Endothelial cell of hepatic sinusoid (primary cell): ENCODE data around the gene BBIP1.

Source experiments
- in situ Hi-C: cut with HindIII; loops from 2 replicates; pipeline ENCODE4 v1.10.0; 2017; ENCODE audit warnings: low sequenced_read_pairs

Gene BBIP1, protein sequence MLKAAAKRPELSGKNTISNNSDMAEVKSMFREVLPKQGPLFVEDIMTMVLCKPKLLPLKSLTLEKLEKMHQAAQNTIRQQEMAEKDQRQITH

DNA sequence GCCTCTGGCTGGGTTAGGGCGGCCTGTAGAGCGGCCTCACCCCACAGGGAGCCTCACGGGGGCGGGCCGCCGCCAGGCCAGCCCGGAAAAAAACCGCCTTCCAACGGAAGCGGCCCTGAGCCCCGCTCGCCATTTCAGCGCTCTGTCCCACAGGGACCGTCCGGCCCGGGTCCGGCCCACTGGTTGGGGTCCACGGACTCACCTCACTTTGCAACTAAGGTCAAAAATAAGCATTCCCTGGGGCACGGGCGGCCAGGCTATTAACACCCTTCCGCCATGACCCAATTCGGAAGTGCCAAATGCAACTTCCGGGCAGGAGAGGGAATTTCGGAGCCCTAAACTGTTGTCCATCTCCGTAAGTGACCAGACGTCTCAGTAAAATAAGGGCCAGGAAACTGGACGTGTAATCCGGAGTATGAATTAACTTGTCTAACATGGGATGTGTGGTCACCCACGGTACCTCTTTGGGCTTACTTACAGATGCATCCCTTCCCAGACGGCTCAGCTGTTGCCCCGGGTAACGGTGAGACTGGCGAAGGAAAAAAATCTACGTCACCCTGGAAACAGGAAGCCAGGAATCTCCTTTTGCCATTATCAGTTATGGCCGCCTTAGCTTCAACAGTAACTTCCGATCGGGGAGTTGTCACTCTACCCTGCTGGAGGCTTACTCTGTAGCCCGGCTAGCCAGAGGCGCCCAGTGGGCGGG, at the start of gene BBIP1:
Gene BBIP1, minus strand, starts transcription at position 538 of the 706 bp plus-strand sequence. CDS start 1,023 bp downstream, outside the sequence.
- in situ Hi-C loops: no loop called here

DNA sequence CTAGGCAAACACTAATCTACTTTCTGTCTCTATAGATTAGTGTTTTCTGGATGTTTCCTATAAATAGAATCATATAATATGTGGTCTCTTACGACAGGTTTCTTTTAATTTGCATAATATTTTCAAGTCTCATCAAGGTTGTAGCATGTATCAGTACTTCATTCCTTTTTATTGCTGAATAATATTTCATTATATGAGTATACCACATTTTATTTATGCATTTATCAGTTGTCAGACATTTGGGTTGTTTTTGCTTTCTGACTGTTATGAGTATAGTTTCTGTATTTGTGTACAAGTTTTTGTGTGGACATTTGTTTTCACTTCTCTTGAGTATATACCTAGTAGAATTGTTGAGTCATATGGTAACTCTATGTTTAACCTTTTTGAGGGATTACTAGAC, 48.7 kb upstream of the BBIP1 start:
- in situ Hi-C loops: no loop called here

- in situ Hi-C loops: no loop called here
Measured at GRCh38 chr10:110967009-110967630, 48.1 kb upstream of the BBIP1 start.

DNA sequence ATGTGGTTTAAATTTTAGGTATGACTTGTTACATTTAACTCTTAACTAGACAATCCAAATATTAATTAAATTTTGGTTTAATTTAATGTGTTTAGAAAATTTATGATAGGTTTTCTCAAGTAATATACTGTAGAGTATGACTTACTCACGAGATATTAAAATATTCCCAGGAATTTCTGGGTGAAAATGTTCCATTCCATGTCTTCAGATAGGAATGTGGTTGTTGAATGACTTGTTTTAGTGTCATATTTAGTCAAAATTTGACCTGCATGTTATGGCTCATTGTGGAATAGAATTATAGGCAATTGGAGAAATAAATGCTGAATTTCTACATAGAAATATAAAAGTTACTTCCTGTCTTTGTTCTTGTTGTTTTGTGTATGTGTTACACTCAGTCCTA, 47.2 kb upstream of the BBIP1 start:
- in situ Hi-C loops: no loop called here

- in situ Hi-C loops: no loop called here
Measured at GRCh38 chr10:110965216-110965615, 46.2 kb upstream of the BBIP1 start.

DNA sequence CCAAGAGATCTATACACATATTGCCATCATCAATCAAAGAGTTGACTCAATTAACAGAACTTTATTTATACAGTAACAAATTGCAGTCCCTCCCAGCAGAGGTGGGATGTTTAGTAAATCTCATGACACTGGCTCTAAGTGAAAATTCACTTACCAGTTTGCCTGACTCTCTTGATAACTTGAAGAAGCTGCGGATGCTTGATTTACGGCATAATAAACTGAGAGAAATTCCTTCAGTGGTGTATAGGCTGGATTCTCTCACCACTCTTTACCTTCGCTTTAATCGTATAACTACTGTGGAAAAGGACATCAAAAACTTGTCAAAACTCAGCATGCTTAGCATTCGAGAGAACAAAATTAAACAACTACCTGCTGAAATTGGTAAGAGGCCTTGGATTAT, 45.7 kb upstream of the BBIP1 start:
- in situ Hi-C loops: no loop called here

DNA sequence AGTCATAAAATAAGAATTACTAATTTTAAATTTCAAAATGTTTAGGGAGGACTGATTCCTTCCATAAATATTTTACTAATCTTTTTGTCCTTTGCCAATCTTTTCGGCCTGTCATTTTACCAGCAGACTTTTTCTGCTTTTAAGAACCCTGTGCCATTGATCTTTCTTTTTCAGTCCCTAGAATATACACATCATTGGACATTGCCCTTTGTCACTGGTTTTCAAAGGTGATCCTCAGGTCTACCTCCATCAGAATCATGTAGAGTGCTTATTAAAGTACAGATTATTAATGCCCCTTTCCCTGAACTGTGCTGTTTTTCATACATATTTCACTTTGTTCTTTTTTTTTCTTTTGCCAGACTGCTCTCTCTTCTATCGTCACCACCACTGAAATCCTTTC, 44.2 kb upstream of the BBIP1 start:
- in situ Hi-C loops: no loop called here

GRCh38 chr10:110962443-110962842, 43.5 kb upstream of the BBIP1 start:
- in situ Hi-C loops: no loop called here

DNA sequence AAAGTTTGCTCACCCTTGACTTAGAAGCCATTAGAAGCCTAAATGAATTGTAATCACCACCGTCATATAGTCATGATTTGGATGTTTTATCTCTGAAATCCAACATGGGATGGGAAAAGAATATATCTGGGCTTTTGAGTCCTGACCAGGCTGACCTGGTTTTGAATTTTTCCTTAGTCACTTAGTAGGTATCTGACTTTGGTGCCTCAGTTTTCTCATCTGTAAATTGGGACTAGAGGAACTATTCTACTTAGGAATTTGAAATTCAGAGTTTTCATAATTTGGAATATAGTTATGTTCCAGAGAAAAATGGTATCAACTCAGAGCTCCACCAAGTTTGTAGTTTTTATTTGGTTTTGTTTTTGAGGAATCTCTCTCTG, 41.3 kb upstream of the BBIP1 start:
- in situ Hi-C loops: no loop called here

GRCh38 chr10:110959379-110960332, 40.7 kb upstream of the BBIP1 start:
- in situ Hi-C loops: no loop called here

GRCh38 chr10:110957606-110958005, 38.6 kb upstream of the BBIP1 start:
- in situ Hi-C loops: no loop called here

DNA sequence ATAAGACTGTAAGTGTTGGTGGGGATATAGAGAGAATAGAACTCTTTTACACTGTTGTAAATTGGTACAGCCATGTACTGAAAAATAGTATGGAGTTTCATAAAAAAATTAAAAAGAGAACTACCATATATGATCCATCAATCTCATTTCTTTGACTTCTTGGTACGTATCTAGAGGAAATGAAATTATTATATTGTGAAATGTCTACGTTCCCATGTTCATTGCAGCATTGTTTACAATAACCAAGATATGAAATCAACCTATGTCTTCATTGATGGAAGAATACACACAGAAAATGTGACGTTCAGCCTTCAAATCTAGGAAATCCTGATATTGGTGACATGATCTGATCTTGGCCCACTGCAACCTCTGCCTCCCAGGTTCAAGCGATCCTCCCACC, 32.4 kb upstream of the BBIP1 start:
- in situ Hi-C loops: no loop called here

GRCh38 chr10:110947061-110947595, 28.1 kb upstream of the BBIP1 start:
- in situ Hi-C loops: no loop called here

DNA sequence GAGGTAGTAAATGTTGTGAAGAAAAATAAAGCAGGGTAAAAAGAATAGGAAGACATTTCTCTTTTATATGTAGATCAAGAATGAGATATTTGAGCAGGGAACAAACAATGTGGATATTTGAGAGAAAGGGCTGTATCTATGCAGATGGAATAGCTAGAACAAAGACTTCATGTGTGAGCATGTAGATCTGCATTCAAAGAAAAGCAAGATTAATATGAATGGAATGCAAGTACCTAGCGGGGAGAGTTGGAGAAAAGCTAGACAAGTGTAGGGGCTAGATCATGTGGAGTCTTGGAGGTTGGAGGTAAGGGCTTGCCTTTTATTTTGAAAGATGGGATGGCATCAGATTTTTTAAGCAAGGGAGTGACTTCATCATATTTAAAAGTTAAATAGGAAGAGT, 27.5 kb upstream of the BBIP1 start:
- in situ Hi-C loops: no loop called here

DNA sequence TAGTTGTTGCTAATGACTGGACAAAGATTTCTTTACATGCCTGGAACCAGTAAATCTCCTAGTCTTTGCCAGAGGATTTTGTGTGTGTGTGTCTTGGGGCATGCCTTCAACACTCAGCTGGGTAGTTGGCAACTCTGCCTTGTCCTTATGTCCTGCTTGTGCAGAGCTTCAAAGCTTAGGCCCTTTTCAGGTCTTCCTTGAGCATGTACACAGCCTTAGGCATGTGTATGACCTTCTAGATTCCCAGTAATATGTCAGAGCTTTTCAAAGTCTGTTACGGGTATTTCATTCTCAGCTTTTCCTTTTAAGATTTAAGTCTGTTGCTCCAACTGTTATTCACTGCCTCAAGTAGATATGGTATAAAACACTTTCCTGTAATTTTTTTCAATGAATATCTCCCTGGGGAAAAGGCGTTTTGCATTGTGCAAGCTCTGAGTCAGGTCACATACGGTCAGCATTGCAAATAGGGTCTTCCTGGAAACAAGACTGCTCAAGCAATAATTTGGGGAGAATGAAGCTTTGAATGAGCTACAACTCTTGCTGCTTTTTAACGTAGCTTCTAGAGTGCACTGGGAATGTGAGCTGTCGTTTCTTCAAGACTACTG, 25.9 kb upstream of the BBIP1 start:
- in situ Hi-C loops: no loop called here

DNA sequence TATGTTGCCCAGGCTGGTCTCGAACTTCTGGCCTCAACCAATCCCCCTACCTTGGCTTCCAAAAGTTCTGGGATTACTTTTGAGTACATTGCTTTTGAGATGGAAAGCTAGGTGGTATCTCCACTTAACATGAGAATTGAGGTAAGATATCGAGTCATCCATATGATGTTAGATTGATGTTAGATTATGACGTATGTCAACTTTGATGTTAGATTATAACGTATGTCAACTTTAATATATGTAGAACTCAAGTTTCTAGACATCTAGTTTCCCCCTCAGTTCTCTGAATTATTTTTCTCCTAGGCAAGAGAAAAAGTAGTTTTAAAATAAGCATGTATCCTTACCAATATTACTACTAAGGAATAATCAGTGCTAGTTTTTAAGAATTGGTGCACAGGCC, 20.4 kb upstream of the BBIP1 start:
- in situ Hi-C loops: no loop called here

- in situ Hi-C loops: no loop called here
Measured at GRCh38 chr10:110936757-110937156, 17.8 kb upstream of the BBIP1 start.

DNA sequence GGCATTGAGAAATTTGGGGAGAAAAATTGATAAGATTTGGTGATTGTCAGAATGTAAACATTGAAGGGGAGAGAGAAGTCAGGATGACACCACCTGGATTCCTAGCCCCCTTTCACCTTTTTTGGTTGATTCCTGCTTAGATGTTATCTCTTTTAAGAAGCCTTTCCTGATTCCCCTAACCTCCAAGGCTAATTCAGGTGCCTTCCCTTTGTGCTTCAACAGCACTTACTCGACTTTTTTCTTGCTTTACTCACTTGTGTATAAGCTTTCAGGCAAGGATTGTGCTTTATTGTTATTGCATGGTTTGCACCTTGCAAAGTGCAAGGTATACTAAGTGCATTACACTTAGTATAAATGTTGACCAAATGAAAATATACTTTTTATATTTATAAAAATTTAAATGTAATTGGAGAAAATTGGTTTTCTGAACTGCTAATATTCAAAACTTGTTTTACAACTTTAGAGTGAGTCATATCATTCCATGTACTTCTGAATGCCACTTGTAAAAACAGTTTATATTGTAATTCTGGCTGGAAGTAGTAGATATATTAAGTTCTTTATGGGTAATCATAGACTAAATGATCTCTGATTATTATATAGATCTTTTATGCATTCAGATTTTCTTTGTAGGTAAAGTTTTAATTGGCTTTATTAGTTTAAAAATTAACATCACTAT, 13.7 kb upstream of the BBIP1 start:
- in situ Hi-C loops: no loop called here

DNA sequence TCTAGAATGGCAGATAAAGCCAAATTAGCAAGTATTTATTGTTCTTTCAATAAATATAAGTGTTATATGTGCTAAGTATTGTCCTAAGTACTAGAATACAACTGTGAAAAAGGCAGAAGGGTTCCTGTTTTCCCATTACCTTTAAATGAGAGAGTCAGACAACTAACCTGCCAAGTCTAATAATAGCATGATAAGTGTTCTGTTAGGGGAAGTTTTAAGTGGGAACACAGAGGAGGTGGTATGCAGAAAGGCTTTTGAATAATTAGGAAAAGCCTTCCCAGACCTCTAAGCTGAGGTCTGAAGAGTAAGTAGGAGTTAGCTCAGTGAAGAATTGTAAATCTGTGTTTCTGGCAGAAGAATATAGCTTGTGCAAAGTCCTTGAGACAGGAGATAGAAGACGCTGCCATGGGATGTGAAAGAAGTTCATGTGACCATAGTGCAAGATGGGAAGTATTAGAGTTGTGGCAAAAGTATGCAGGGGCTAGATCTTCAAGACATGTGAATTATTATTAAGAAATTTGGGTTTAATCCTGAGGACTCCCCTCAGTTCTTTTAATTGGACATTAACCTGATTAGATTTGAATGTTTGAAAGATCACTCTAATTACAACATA, 12.9 kb upstream of the BBIP1 start:
- in situ Hi-C loops: no loop called here

DNA sequence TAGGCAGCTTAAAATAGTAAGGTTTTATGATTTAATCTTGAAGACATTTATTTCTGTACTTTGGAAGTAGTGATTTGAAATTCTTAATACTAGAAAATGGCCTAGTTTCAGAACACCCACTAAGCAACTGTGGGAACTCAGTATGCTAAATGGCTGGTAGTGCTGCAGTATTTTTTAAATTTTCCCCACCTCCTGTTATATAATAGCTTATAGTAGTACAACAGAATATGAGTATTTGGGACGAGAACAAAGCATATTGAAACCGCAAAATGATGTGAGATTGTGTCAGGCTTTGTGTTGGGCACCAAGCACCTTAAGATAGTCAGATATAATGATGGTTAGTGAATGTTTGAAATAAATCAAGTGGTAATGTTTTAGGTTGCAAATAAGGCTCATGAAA, 8.5 kb upstream of the BBIP1 start:
- in situ Hi-C loops: no loop called here
